AG09319 (cell line): ENCODE results near the gene DYNLT4.
"Not testable (repeated sequence)": the region's sequence is repeated elsewhere in the genome, so short reads cannot be mapped to it uniquely, and the experiment has no call there.

Experiments used
- DNase-seq: peaks from one replicate; pipeline ENCODE4 v3.0.0-alpha.2; 2010; ENCODE audit warnings: low read depth; ENCODE audit errors: extremely low read depth
- CTCF ChIP-seq: IDR thresholded peaks from 2 replicates; pipeline ENCODE4 v1.5.1; 2011; ENCODE audit warnings: low read depth, mild to moderate bottlenecking, inconsistent platforms, low read length, moderate library complexity

Gene DYNLT4

GRCh38 chr1:44827197-44828002 is 20.2 kb upstream of the DYNLT4 start:
- TF ChIP-seq CTCF: no peak
- DNase-seq: no peak

GRCh38 chr1:44826375-44827196 is 19.4 kb upstream of the DYNLT4 start:
- no peak for TF ChIP-seq CTCF

GRCh38 chr1:44824392-44824791 is 17.2 kb upstream of the DYNLT4 start:
- not testable (repeated sequence) for DNase-seq

More at GRCh38 chr1:44826375-44827196, 19.4 kb upstream of the DYNLT4 start:
- no peak for DNase-seq

GRCh38 chr1:44822981-44823451 is 15.9 kb upstream of the DYNLT4 start:
- TF ChIP-seq CTCF: no peak
- no peak for DNase-seq

GRCh38 chr1:44822131-44822701 is 15.1 kb upstream of the DYNLT4 start:
- TF ChIP-seq CTCF: no peak
- no peak for DNase-seq

GRCh38 chr1:44821240-44821715 is 14.1 kb upstream of the DYNLT4 start:
- TF ChIP-seq CTCF: no peak

GRCh38 chr1:44820328-44821239 is 13.4 kb upstream of the DYNLT4 start:
- no peak for DNase-seq
- TF ChIP-seq CTCF: no peak

More at GRCh38 chr1:44821240-44821715, 14.1 kb upstream of the DYNLT4 start:
- DNase-seq: no peak
